GM12891 (cell line): ENCODE measurements around the gene SSR2.
"Not testable (repeated sequence)": the region's sequence is repeated elsewhere in the genome, so short reads cannot be mapped to it uniquely, and the experiment has no call there.

Source experiments
- DNase-seq: peaks from one replicate; pipeline ENCODE4 v3.0.0; 2011; ENCODE audit warnings: low spot score; ENCODE audit not compliant: insufficient read length
- FAIRE-seq: peaks from 2 replicates; lab custom pipeline; 2011; peaks lifted over from hg19 to GRCh38; lab: Jason Lieb, UNC
- PAX5 ChIP-seq: IDR thresholded peaks from 2 replicates; pipeline ENCODE4 v1.6.1; 2011; ENCODE audit warnings: low read length, moderate library complexity, mild to moderate bottlenecking; ENCODE audit not compliant: insufficient read depth, severe bottlenecking
- POLR2A ChIP-seq: IDR thresholded peaks from 2 replicates; pipeline ENCODE4 v1.6.1; 2011; ENCODE audit warnings: low read depth, low read length, control low read depth
- POLR2AphosphoS5 ChIP-seq: IDR thresholded peaks from 2 replicates; pipeline ENCODE4 v1.6.1; 2011; ENCODE audit warnings: low read depth, low read length, control low read depth
- POU2F2 ChIP-seq: IDR thresholded peaks from 2 replicates; pipeline ENCODE4 v1.6.1; 2011; ENCODE audit warnings: low read depth, mild to moderate bottlenecking, control low read depth, low read length, moderate library complexity
- SPI1 ChIP-seq: IDR thresholded peaks from 2 replicates; pipeline ENCODE4 v1.6.1; 2011; ENCODE audit warnings: low read depth, low read length, control low read depth
- TAF1 ChIP-seq: IDR thresholded peaks from 2 replicates; pipeline ENCODE4 v1.6.1; 2011; ENCODE audit warnings: low read depth, low read length, control low read depth

Gene SSR2

GRCh38 chr1:156050376-156050775 lies 29.6 kb upstream of the SSR2 start:
- no peak for DNase-seq
- no peak for FAIRE-seq
- TF ChIP-seq SPI1 (no peak), POLR2AphosphoS5 (no peak), POU2F2 (no peak), PAX5 (no peak), TAF1 (no peak), POLR2A (no peak)

- no peak for DNase-seq
- no peak for TF ChIP-seq SPI1
- no peak for TF ChIP-seq POLR2AphosphoS5
- TF ChIP-seq POLR2A, result no peak
- TF ChIP-seq PAX5, result no peak
- no peak for TF ChIP-seq POU2F2
- TF ChIP-seq TAF1, result no peak
- FAIRE-seq, result no peak
Measured at GRCh38 chr1:156048663-156049258, 28.0 kb upstream of the SSR2 start.

GRCh38 chr1:156045076-156045475 lies 24.3 kb upstream of the SSR2 start:
- FAIRE-seq (no peak), DNase-seq (no peak)
- TF ChIP-seq SPI1, result no peak
- TF ChIP-seq POLR2AphosphoS5, result no peak
- no peak for TF ChIP-seq POLR2A
- no peak for TF ChIP-seq PAX5
- no peak for TF ChIP-seq TAF1
- TF ChIP-seq POU2F2, result no peak

DNA sequence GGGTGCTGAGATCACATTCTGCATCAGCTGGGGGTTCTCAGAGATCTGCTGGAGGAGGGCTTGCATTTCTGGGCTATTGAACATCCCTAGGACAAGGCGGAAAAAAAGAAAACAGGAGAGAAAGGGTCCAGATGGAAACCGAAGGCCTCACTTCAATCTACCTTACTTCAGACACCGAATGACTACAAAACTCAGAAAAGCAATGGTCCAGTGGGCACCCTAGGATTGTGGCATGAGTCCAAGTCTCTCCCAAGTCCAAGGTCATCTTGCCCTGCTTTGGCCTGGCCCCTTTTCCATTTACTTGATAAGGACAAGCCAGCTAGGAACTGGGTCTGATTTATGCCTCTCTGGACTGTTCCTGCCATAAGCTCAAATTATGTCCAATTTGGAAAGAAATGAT lies 22.1 kb upstream of the SSR2 start:
- TF ChIP-seq TAF1 (no peak), POU2F2 (no peak), SPI1 (no peak), PAX5 (no peak), POLR2A (no peak), POLR2AphosphoS5 (no peak)
- DNase-seq (no peak), FAIRE-seq (no peak)

GRCh38 chr1:156034991-156035390 lies 14.2 kb upstream of the SSR2 start:
- FAIRE-seq, result not testable (repeated sequence)

DNA sequence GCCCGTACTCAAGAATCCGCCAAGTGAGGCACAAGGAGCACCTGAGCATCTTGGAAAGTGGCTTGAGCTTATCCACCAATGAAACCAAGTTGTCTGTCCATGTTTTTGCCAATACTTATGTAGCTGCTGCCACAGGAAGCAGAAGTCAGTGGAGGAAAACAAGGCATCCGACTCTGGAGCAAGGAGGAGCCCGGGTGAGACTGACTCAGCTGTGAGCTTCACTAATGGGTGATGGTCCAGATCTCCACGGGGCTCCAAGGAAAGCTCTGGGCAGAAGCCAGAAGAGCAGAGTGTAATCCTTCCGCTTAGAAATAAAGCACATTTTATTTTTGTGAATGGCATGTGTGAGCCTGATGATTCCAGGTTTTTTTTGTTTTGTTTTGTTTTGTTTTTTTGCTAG lies 12.3 kb upstream of the SSR2 start:
- DNase-seq (no peak), FAIRE-seq (no peak)
- no peak for TF ChIP-seq SPI1
- TF ChIP-seq POLR2A, result no peak
- no peak for TF ChIP-seq POLR2AphosphoS5
- TF ChIP-seq PAX5, result no peak
- TF ChIP-seq TAF1, result no peak
- no peak for TF ChIP-seq POU2F2

More at GRCh38 chr1:156034991-156035390, 14.2 kb upstream of the SSR2 start:
- not testable (repeated sequence) for DNase-seq

GRCh38 chr1:156026588-156026987 lies 5.8 kb upstream of the SSR2 start:
- DNase-seq (no peak), FAIRE-seq (no peak)
- TF ChIP-seq SPI1, result no peak
- no peak for TF ChIP-seq PAX5
- no peak for TF ChIP-seq POU2F2
- TF ChIP-seq POLR2AphosphoS5, result no peak
- TF ChIP-seq POLR2A, result no peak
- TF ChIP-seq TAF1, result no peak

DNA sequence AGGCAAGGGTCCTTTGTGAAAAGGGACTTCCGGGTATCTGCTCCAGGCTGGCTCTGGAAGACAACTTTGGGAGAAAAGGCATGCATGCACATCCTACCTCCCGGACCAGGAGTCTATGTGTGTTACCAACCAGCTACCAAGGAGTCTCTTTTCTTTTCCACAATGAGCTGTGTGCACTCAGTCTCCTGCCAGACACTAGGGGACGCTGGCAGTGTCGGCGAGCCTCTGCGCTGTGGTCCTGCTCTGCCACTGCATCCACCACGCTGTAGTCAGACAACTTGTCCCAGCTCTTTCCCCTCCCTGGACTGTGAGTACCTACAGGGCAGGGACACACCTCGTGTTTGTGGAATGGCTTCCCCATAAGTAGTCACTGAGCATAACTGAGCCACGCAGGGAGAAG lies 5.1 kb upstream of the SSR2 start:
- DNase-seq (peak; percentile 30), FAIRE-seq (peak; percentile 56)
- TF ChIP-seq SPI1, result no peak
- TF ChIP-seq POU2F2, result no peak

DNA sequence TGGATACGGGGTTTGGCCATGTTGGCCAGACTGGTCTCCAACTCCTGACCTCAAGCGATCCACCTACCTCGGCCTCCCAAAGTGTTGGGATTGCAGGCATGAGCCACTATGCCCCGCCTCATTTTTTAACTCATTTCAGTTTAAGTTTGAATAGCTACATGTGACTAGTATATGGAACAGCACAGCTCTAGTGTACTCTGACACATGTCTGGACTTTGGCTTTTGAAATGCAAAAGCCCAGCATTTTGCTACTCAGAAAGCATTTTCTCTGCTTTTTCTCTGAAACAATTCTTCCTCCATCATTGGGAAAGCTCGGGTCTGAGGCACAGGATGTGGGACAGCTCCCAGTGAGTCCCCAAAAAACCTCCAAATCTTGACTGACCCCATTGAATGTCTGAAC lies 4.0 kb upstream of the SSR2 start:
- DNase-seq (no peak), FAIRE-seq (no peak)
- no peak for TF ChIP-seq PAX5
- no peak for TF ChIP-seq SPI1
- no peak for TF ChIP-seq POLR2AphosphoS5
- TF ChIP-seq TAF1, result no peak

- no peak for FAIRE-seq
- no peak for DNase-seq
- TF ChIP-seq POLR2A (no peak), PAX5 (no peak), POU2F2 (no peak), TAF1 (no peak), POLR2AphosphoS5 (no peak), SPI1 (no peak)
Measured at GRCh38 chr1:156021954-156022353, 1.2 kb upstream of the SSR2 start.
